ENCODE data around the gene PSG1. TPM values are rescaled to one million over a fixed set of nuclear protein-coding genes. Genes with fewer than 3 reads are reported as not detected.
"Not testable (repeated sequence)": the region's sequence is repeated elsewhere in the genome, so short reads cannot be mapped to it uniquely, and the experiment has no call there.

PSG1 gene
- total RNA-seq, 2 donors from 2014 or later = 0.45 to 0.58 TPM

DNA sequence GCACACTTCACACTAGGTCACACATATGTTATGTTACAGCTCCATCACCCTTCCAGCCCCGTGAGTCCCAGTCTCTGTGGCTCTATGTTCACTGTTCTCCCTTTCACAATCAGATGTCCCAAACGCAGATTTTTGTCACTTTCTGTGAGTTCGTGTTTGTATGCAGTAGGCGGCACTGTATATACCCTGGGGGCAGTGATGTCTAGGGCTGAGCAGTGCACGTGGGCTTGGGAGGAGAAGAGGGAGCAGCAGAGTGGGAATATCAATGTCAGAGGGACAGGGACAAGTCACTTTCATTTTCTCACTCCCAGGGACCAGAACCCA, 22.0 kb downstream of the PSG1 start:
- no peaks in the 10 kb centered on the region for H3K4me1 Mint-ChIP-seq
- peaks cover 7% of the 10 kb centered on the region for H3K27me3 Mint-ChIP-seq
- ATAC-seq (replicated peaks) = no peak
- no peaks in the 10 kb centered on the region for H3K9me3 Mint-ChIP-seq
- no peak overlapping the region for H3K27ac Mint-ChIP-seq
- no peaks in the 10 kb centered on the region for H3K36me3 Mint-ChIP-seq (ENCODE audit: low read depth)
- H3K4me3 Mint-ChIP-seq = no peak overlapping the region

DNA sequence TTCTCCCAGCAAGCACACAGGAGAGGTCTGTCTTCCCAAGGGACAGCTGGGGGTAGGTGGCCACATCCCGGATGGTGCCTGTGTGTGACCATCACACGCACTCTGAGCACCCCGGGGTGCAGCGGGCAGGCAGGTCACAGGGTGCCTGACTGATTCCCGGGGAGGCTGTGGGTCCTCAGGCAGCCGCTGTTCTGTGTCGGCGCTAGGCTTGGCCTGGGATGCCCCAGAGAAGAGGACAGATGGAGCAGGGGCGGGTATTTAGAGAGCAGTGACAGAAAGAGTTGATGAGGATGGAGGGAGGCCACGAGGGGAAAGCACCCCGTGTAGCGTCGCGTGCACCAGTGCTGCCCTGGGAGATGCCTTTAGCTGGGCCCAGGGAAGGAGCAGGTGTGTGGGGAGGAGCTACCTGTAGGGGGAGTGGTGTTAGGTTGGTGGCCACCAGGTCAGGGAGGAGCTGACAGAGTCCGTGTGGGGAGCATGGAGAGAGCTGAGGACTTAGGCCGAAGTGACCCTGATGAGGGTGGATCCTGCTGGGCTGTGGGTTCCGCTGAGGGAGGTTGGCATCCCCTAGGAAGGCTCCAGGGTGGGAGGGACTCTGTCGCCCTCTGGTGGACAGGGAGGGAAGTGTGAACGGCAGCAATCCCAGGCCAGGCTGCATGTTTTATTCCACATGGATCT, 22.5 kb downstream of the PSG1 start:
- H3K9me3 Mint-ChIP-seq; H3K4me1 Mint-ChIP-seq; H3K27ac Mint-ChIP-seq; H3K4me3 Mint-ChIP-seq; H3K36me3 Mint-ChIP-seq (ENCODE audit: low read depth); H3K27me3 Mint-ChIP-seq; ATAC-seq (replicated peaks): not testable (repeated sequence)

DNA sequence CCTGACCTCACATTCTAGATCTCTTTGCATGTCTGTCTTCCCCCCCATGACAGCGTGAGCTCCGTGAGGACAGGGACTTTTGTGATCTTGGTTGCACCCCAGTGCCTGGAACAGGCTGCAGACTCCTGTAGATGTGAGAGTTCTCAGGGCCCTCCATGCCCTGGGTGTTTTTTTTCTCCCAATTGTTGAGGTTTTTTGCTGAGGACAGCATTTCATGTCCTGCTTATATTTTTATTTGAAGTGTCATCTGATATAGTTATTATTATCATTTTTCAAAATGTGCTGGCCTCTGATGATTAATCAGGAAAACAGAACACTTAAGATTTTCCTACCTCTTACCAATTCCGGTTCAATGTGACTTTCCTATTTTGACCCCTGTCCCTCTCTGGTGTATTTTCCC, 24.8 kb downstream of the PSG1 start:
- not testable (repeated sequence) for H3K4me1 Mint-ChIP-seq; ATAC-seq (replicated peaks); H3K4me3 Mint-ChIP-seq; H3K36me3 Mint-ChIP-seq (ENCODE audit: low read depth); H3K27ac Mint-ChIP-seq; H3K27me3 Mint-ChIP-seq; H3K9me3 Mint-ChIP-seq

DNA sequence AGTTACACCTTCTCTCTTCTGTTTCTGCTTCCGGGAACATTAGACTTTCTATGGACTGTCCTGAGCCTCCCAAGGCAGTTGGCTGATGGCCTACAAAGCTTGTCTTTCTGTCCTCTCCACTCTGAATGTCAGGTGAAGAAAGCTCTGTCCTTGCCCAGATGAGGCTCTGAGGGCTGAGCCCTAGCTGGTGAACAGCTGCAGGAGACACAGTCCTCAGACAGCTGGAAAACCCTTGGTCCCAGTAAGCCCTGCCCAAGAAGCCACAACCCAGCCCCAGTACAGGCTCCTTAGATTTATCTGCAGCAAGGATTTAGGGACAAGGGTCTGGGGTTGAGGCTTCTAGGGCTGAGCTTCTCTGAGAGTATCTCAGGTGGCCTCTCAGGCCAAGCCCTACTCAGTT, 26.3 kb downstream of the PSG1 start:
- ATAC-seq (replicated peaks); H3K27me3 Mint-ChIP-seq; H3K4me1 Mint-ChIP-seq; H3K4me3 Mint-ChIP-seq; H3K9me3 Mint-ChIP-seq; H3K27ac Mint-ChIP-seq; H3K36me3 Mint-ChIP-seq (ENCODE audit: low read depth): not testable (repeated sequence)

DNA sequence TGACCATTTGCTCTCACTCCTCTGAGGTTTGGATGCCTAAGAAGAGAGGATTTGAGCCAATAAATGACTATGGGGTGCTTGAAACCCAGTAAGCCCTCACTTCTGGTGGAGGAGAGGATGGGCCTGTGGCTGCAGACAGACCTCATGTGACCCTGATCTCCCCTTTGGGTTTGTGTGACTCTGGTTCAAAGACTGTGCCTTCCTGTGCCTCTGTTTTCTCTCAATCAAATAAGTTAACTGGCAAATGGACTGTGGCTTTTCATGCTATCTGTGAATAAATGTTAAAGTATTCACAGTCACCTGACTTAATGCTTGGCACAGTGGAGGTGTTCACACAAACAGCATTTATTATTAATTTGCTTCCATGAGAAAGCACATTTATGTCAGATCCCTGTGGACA, 26.7 kb downstream of the PSG1 start:
- H3K4me3 Mint-ChIP-seq; H3K27ac Mint-ChIP-seq; H3K27me3 Mint-ChIP-seq; H3K4me1 Mint-ChIP-seq; ATAC-seq (replicated peaks); H3K36me3 Mint-ChIP-seq (ENCODE audit: low read depth); H3K9me3 Mint-ChIP-seq: not testable (repeated sequence)

DNA sequence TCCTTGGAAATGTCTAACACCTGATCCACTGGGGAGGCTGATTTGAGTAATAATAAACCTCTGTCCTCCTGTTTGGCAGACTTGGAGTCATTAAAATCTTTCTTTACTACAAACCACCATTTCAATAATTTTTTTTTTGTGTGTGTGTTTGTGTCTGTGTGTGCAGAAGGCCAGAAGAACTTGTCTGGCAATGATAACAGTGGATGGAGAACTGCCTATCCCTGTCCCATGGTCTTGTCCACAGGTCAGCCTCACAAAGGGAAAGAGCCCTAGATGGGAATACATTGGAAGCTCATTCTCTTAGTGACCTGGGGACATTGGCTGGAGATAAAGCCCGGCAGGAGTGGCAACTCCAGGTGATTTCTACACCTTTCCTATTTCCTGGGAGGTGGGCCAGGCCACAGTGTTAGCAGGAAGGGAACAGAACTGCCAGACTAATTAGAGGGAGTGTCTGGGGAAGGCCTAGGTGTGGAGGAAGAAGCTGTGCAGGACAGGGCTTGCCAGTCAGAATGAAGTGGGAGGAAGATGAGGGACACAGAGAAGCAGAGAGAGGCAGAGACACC, 27.7 kb downstream of the PSG1 start:
- H3K9me3 Mint-ChIP-seq; H3K36me3 Mint-ChIP-seq (ENCODE audit: low read depth); H3K4me1 Mint-ChIP-seq; H3K27ac Mint-ChIP-seq; ATAC-seq (replicated peaks); H3K27me3 Mint-ChIP-seq; H3K4me3 Mint-ChIP-seq: not testable (repeated sequence)

DNA sequence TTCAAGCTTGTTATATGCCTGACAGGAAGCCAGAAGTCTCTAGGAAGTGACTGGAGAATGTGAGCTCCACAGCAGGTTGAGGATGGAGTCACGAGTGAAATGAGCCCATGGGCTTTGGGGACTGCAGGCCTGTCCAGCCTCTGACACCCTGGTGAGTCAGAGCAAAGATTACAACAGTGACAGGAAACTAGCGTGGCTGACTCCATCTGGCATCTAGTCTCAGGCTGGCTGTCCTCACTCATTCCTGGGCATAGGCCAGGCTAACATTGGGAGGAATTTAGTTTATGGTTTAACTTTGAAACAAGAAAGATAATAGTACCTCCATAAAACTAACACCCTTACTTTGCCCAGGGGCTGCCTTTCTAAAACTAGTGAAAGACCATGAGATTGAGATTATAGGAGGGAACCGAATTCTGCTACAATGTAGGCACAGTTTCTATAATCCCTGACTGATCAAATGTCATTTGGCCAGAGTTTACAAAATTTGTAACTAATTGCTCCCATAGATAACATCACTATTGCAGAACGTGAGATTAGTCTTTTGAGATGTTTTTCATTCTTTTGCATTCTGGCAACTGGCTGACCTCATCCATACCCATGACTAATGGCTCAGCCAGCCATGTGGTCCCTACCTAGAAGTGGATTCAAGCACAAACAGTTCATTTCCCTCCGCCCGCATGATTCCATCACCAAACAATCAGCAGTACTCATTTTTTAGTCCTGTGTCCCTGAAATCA, 28.4 kb downstream of the PSG1 start:
- no peaks in the 10 kb centered on the region for H3K36me3 Mint-ChIP-seq (ENCODE audit: low read depth)
- ATAC-seq (replicated peaks) = no peak
- no peaks in the 10 kb centered on the region for H3K4me1 Mint-ChIP-seq
- H3K27me3 Mint-ChIP-seq = peaks cover 9% of the 10 kb centered on the region
- no peak overlapping the region for H3K27ac Mint-ChIP-seq
- H3K9me3 Mint-ChIP-seq = no peaks in the 10 kb centered on the region
- H3K4me3 Mint-ChIP-seq = no peak overlapping the region

DNA sequence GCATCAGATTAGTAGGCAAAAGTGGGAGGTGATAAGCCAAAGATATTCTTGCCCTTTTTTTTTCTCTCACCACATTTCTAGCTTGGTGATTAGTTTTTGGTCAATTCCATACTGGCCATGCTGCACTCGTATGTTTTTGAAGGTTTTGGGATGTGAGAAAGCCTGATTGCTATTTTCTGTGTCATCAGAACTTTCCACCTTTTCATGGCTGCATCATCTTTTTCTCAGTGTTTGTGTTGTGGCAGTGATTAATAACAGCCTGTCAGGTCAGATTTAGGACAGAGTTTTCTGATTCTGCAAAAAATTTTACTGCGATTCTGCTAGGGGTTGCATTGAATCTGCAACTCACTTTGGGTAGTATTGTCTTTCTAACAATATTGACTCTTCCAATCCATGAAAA, 32.9 kb downstream of the PSG1 start:
- Mint-ChIP-seq H3K4me1 (no peaks in the 10 kb centered on the region), H3K9me3 (no peaks in the 10 kb centered on the region), H3K36me3 (ENCODE audit: low read depth) (no peaks in the 10 kb centered on the region), H3K4me3 (no peak overlapping the region), H3K27ac (no peak overlapping the region), H3K27me3 (peaks cover 19% of the 10 kb centered on the region)
- no peak for ATAC-seq (replicated peaks)

DNA sequence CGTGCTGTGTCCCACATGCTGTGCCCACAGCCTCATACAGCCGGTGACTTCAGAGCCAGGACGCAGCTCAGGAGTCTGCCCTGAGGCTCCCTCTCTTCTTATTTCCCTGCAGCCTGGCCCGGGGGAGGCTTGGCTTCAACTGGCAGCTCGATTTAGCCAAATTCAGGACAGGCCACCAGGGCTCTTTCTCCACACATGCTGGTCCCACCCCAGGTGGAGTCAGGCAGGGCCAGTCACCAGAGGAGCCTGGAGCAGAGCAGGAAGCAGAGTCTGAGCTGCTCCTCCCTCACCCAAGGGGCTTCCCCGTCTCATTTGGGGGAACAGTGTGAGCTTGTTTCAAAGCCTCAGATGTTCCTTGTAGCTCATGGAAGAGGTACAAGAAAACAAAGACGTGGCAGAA, 35.9 kb downstream of the PSG1 start:
- not testable (repeated sequence) for H3K27ac Mint-ChIP-seq

DNA sequence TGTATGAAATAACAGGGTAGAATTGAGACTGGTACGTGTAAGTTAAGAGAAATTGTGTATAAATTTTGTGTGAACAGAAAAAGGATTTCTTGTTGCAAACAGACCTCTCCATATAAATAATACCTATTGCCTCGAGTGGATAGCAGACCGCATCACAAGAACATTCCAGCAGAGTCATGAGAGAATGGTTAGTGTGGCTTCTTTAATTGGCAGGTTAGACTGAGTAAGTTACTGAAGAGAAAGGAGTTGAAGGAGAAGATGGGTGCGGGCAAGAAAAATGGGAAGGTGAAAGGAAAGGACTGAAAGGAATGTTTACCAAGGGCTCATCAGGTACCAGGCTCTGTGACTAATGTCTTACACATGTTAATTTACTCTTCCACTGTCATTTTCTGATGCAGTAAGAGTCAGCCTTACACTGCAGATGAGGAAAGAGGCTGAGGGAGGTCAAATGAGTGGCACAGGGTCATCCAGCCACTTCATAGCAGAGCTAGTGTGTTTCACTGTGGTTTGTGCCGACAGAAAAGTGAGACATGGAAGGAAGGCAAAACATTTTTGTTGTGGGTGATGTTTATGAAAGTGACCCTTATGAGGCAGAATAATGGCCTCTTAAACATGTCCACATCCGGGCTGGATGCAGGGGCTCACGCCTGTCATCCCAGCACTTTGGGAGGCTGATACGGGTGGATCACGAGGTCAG, 46.6 kb downstream of the PSG1 start:
- ATAC-seq (replicated peaks); H3K27ac Mint-ChIP-seq: not testable (repeated sequence)
- peaks cover 29% of the 10 kb centered on the region for H3K27me3 Mint-ChIP-seq

More for the DNA sequence above, 35.9 kb downstream of the PSG1 start:
- not testable (repeated sequence) for ATAC-seq (replicated peaks); H3K9me3 Mint-ChIP-seq; H3K4me1 Mint-ChIP-seq; H3K4me3 Mint-ChIP-seq; H3K36me3 Mint-ChIP-seq (ENCODE audit: low read depth)
- peaks cover 33% of the 10 kb centered on the region for H3K27me3 Mint-ChIP-seq

DNA sequence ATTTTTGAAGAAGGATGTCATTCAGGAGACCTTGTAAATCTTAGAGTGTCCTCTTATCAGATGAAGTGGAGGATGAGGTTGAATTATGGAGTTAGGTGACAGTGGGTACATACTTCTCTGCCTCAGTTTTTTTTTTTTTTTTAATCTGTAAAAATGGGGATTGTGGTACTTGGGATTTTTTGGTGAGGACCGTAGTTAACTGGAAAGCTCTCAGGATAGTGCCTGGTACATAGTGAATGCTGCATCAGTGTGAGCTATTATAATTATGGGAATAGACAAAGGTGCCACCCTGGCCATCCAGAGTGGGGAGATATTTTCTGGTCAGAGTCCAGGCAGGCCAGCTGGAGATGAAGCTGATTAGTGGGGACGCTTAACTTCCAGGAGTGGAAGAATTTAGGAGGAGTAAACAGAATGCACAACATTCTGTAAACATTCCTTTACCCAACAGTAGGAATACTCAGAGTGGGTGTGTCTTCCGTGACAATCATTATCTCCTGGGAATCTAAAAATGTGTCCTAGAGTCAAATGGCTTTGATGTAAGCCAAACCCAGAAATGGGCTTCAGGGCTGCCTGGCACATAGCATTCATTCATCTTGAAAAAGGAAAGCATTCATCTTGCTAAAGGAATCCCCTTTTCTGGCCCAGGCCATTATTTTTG, 47.4 kb downstream of the PSG1 start:
- not testable (repeated sequence) for H3K9me3 Mint-ChIP-seq; H3K4me3 Mint-ChIP-seq; H3K4me1 Mint-ChIP-seq; H3K36me3 Mint-ChIP-seq (ENCODE audit: low read depth); H3K27ac Mint-ChIP-seq; ATAC-seq (replicated peaks)
- peaks cover 29% of the 10 kb centered on the region for H3K27me3 Mint-ChIP-seq

More for the DNA sequence above, 46.6 kb downstream of the PSG1 start:
- not testable (repeated sequence) for H3K4me3 Mint-ChIP-seq; H3K4me1 Mint-ChIP-seq; H3K36me3 Mint-ChIP-seq (ENCODE audit: low read depth); H3K9me3 Mint-ChIP-seq

DNA sequence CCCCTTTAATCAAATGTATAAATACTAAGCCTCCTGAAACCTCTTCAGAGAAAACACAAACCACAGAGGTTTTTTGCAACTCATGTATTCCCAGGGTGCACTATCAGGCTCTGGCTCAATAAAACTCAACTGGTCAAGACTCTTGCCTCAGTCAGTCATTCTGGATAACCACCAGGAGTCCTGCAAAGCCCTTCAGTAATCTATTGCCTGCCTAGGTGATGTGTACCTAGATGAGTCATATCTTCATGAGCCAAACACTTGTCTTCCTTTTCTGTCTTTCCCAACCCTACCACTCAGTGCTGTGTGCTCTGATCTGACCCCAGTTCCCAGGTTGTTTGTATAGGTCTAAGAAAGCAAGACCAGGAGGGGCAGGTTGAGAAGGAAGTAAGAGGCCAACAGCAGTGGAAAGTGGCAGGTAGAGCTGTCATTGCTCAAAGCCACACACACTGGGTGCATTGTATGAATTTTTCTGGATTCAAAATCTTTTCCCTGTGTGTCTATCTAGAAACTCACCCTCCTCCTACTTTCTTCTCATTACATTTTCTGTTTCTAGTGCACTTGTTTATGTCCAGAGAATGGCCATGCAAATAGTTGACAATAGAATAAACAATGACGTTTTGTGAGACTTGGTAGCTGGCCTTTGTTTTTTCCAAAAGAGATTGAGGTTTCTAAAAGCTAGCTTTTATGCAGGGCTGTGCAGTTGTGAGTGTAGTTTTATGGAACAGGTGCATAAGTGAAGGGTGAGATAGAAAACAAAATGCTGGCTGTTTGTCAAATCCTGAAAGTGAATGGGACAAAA, 48.1 kb downstream of the PSG1 start:
- no peak for ATAC-seq (replicated peaks)
- H3K9me3 Mint-ChIP-seq = no peaks in the 10 kb centered on the region
- H3K27ac Mint-ChIP-seq = no peak overlapping the region
- H3K36me3 Mint-ChIP-seq (ENCODE audit: low read depth) = no peaks in the 10 kb centered on the region
- no peaks in the 10 kb centered on the region for H3K4me1 Mint-ChIP-seq
- peaks cover 29% of the 10 kb centered on the region for H3K27me3 Mint-ChIP-seq
- H3K4me3 Mint-ChIP-seq = no peak overlapping the region

DNA sequence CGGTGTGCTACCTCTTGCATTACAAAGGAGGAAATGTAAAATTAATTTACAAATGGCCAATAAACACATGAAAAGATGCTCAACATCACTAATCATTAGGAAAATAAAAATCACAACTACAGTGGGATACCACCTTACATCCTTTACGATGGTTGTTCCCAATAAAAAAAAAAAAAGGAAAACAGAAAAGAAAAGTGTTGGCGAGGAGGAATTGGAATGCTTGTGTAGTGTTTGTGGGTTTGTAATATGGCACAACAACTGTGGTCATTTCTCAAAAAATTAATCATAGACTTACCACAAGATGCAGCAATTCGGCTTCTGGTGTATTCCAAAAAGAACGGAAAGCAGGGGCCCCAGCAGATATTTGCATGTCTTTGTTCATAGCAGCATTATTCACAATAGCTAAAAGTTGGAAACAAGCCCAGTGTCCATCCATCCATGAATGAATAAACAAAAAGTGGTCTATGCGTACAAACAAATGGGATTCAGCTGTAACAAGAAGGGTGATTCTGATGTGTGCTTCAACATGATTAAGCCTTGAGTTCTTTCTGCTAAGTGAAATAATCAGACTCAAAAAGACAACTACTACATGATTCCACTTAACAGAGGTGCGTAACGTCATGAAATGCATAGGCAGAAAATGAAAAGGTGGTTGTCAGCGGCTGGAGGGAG, 58.1 kb downstream of the PSG1 start:
- H3K4me3 Mint-ChIP-seq; H3K9me3 Mint-ChIP-seq; H3K4me1 Mint-ChIP-seq; H3K27ac Mint-ChIP-seq; H3K36me3 Mint-ChIP-seq (ENCODE audit: low read depth); ATAC-seq (replicated peaks): not testable (repeated sequence)
- H3K27me3 Mint-ChIP-seq = peaks cover 39% of the 10 kb centered on the region
